Right atrium auricular region (tissue), 2 donors: ENCODE results near the gene MINK1. TPM values are rescaled to one million over a fixed set of nuclear protein-coding genes. Genes with fewer than 3 reads are reported as not detected.
"Not testable (repeated sequence)": the region's sequence is repeated elsewhere in the genome, so short reads cannot be mapped to it uniquely, and the experiment has no call there.

Experiments
- DNase-seq: peaks from one replicate; pipeline ENCODE4 v3.0.0-alpha.2; 2019; ENCODE audit warnings: low spot score
- H3K27ac ChIP-seq, 2 donors: fragments of 200-600 bp; sonication (generic); 1 replicate in 1 of 2; 2 replicates in 1 of 2; pipeline ENCODE4 v1.5.1; 2016 to 2019
- H3K27me3 ChIP-seq, 2 donors: fragments of 200-600 bp; sonication (generic); one replicate each; pipeline versions ENCODE4 v1.5.1 to v1.6.0; 2017 to 2019
- H3K36me3 ChIP-seq: fragments of 200-600 bp; sonication (generic); one replicate; pipeline ENCODE4 v1.5.1; 2016
- H3K4me1 ChIP-seq, 2 donors: fragments of 200-600 bp; sonication (generic); one replicate each; pipeline versions ENCODE4 v1.5.1 to v1.6.0; 2017 to 2019
- H3K4me3 ChIP-seq, 2 donors: fragments of 200-600 bp; sonication (generic); 1 replicate in 1 of 2; 2 replicates in 1 of 2; pipeline ENCODE4 v1.5.1; 2017 to 2019; ENCODE audit warnings: mild to moderate bottlenecking in 1 of 2, moderate library complexity in 1 of 2
- H3K9me3 ChIP-seq, 2 donors: fragments of 200-600 bp; sonication (generic); one replicate each; pipeline ENCODE4 v1.5.1; 2019
- CTCF ChIP-seq, 2 donors: fragments of 200-600 bp; sonication (generic); IDR thresholded peaks; one replicate each; pipeline ENCODE4 v1.5.1; 2019; ENCODE audit warnings: antibody characterized with exemption in 2 of 2
- total RNA-seq, 2 donors: library from RNA; depleted of rRNA; stranded (reverse); fragments of >200 nt; gene quantifications; one replicate each; pipeline ENCODE4 v1.1.0, GENCODE V29; 2016

MINK1 gene
- total RNA-seq, 2 donors from 2014 or later: 20.9 to 22.2 TPM

GRCh38 chr17:4861052-4861451 lies 27.9 kb downstream of the MINK1 start:
- no peaks in the 10 kb centered on the region for H3K36me3 ChIP-seq
- H3K4me3 ChIP-seq: no peak overlapping the region
- no peaks in the 10 kb centered on the region for H3K9me3 ChIP-seq
- H3K27ac ChIP-seq: no peak overlapping the region
- H3K27me3 ChIP-seq: no peaks in the 10 kb centered on the region
- DNase-seq: no peak
- peaks cover 0 to 44% of the 10 kb centered on the region in 2 donors for H3K4me1 ChIP-seq
- no peak for TF ChIP-seq CTCF (IDR thresholded peaks at IDR 0.05)

- TF ChIP-seq CTCF (IDR thresholded peaks at IDR 0.05): no peak
- no peaks in the 10 kb centered on the region for H3K9me3 ChIP-seq
These were observed 29.6 kb downstream of the MINK1 start for GRCh38 chr17:4862720-4863119.

GRCh38 chr17:4863321-4863720 lies 30.2 kb downstream of the MINK1 start:
- TF ChIP-seq CTCF (IDR thresholded peaks at IDR 0.05): no peak
- Histone ChIP-seq H3K36me3 (no peaks in the 10 kb centered on the region), H3K27ac (no peak overlapping the region), H3K4me3 (no peak overlapping the region), H3K27me3 (no peaks in the 10 kb centered on the region), H3K4me1 (peaks cover 0 to 23% of the 10 kb centered on the region in 2 donors), H3K9me3 (no peaks in the 10 kb centered on the region)
- DNase-seq: no peak

More at GRCh38 chr17:4862720-4863119, 29.6 kb downstream of the MINK1 start:
- DNase-seq: no peak
- Histone ChIP-seq H3K36me3 (no peaks in the 10 kb centered on the region), H3K27me3 (no peaks in the 10 kb centered on the region), H3K27ac (no peak overlapping the region), H3K4me3 (no peak overlapping the region), H3K4me1 (peaks cover 0 to 29% of the 10 kb centered on the region in 2 donors)

- not testable (repeated sequence) for H3K27me3 ChIP-seq, H3K4me3 ChIP-seq, DNase-seq, H3K9me3 ChIP-seq, H3K4me1 ChIP-seq, H3K36me3 ChIP-seq, H3K27ac ChIP-seq
These were observed 34.4 kb downstream of the MINK1 start for GRCh38 chr17:4867535-4867934.

- H3K36me3 ChIP-seq, H3K27ac ChIP-seq, DNase-seq, H3K4me3 ChIP-seq, H3K27me3 ChIP-seq, H3K4me1 ChIP-seq, H3K9me3 ChIP-seq: not testable (repeated sequence)
These were observed 36.2 kb downstream of the MINK1 start for GRCh38 chr17:4869058-4869998.

GRCh38 chr17:4870855-4871254 lies 37.7 kb downstream of the MINK1 start:
- no peak for DNase-seq
- Histone ChIP-seq H3K36me3 (no peaks in the 10 kb centered on the region), H3K4me1 (no peaks in the 10 kb centered on the region), H3K27ac (no peak overlapping the region), H3K27me3 (no peaks in the 10 kb centered on the region), H3K4me3 (no peak overlapping the region), H3K9me3 (no peaks in the 10 kb centered on the region)
- TF ChIP-seq CTCF (IDR thresholded peaks at IDR 0.05): no peak

GRCh38 chr17:4872786-4873185 lies 39.6 kb downstream of the MINK1 start:
- Histone ChIP-seq H3K9me3 (no peaks in the 10 kb centered on the region), H3K4me1 (no peaks in the 10 kb centered on the region), H3K27ac (no peak overlapping the region), H3K36me3 (no peaks in the 10 kb centered on the region), H3K4me3 (no peak overlapping the region), H3K27me3 (no peaks in the 10 kb centered on the region)
- TF ChIP-seq CTCF (IDR thresholded peaks at IDR 0.05): no peak
- DNase-seq: no peak
